HG03571 (cell line): Measurements from ENCODE around the gene POMT1.

Experiments used
- ATAC-seq: cut with Tn5 transposase; IDR thresholded peaks from one replicate; pipeline ENCODE4 v1.9.1; 2021; ENCODE audit not compliant: unreplicated experiment

POMT1 gene

GRCh38 chr9:131475956-131476776 is 26.6 kb upstream of the POMT1 start:
- no peak for ATAC-seq

GRCh38 chr9:131476777-131477345 is 25.9 kb upstream of the POMT1 start:
- ATAC-seq, result no peak

- no peak for ATAC-seq
These were observed 25.4 kb upstream of the POMT1 start for GRCh38 chr9:131477367-131477766.

- no peak for ATAC-seq
These were observed 24.8 kb upstream of the POMT1 start for GRCh38 chr9:131477816-131478419.

GRCh38 chr9:131478421-131478868 is 24.3 kb upstream of the POMT1 start:
- ATAC-seq, result no peak

- no peak for ATAC-seq
These were observed 23.8 kb upstream of the POMT1 start for GRCh38 chr9:131478911-131479310.

GRCh38 chr9:131480258-131480657 is 22.5 kb upstream of the POMT1 start:
- ATAC-seq, result no peak

- no peak for ATAC-seq
These were observed 21.0 kb upstream of the POMT1 start for GRCh38 chr9:131481441-131482342.

GRCh38 chr9:131482343-131483006 is 20.2 kb upstream of the POMT1 start:
- no peak for ATAC-seq

GRCh38 chr9:131483319-131484050 is 19.2 kb upstream of the POMT1 start:
- ATAC-seq, result no peak

GRCh38 chr9:131484051-131484445 is 18.7 kb upstream of the POMT1 start:
- no peak for ATAC-seq

- no peak for ATAC-seq
These were observed 18.0 kb upstream of the POMT1 start for GRCh38 chr9:131484560-131485185.

- no peak for ATAC-seq
These were observed 17.5 kb upstream of the POMT1 start for GRCh38 chr9:131485206-131485605.

- no peak for ATAC-seq
These were observed 16.8 kb upstream of the POMT1 start for GRCh38 chr9:131485728-131486422.

- no peak for ATAC-seq
These were observed 15.7 kb upstream of the POMT1 start for GRCh38 chr9:131487001-131487400.

GRCh38 chr9:131487621-131488031 is 15.1 kb upstream of the POMT1 start:
- no peak for ATAC-seq

- ATAC-seq, result no peak
These were observed 12.2 kb upstream of the POMT1 start for GRCh38 chr9:131490514-131490913.

- ATAC-seq, result no peak
These were observed 11.6 kb upstream of the POMT1 start for GRCh38 chr9:131491001-131491710.
